Measurements from ENCODE around the gene PRRX1.
A peak's percentile ranks its signal among the peaks of the same experiment; 100 is the strongest.

Gene PRRX1

DNA sequence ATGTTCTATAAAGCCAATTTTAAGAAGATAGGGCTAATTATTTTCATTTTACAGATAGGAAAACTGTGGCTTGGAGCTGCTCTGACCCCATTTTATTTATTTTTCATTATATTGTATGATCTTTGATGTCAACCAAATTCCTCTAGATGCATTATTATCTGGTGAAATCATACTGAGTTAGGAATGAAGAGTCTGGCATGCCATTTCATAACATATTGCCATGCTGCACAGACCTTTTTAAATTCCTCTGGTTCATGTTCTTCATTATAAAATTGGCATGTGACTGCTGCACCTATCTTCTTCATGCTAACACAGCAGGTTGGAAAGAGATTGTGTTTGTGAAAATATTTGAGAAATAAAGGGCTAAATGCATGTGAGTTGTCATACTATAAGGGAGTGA lies 12.7 kb downstream of the PRRX1 start:
- TF ChIP-seq BACH2 (CRISPR knock-in tag; IDR thresholded peaks at IDR 0.05; ENCODE audit: borderline replicate concordance) (no peak), ISL1 (CRISPR knock-in tag; IDR thresholded peaks at IDR 0.05) (no peak), ZNF565 (CRISPR knock-in tag; conservative IDR thresholded peaks at IDR 0.05; ENCODE audit: low read depth) (no peak), TOX (CRISPR knock-in tag; IDR thresholded peaks at IDR 0.05; ENCODE audit: borderline replicate concordance) (peak; percentile 60; the same call in 1 of the 2 replicates), ZFP3 (CRISPR knock-in tag; IDR thresholded peaks at IDR 0.05) (no peak), SNAI2 (CRISPR knock-in tag; IDR thresholded peaks at IDR 0.05) (no peak), OSR1 (CRISPR knock-in tag; IDR thresholded peaks at IDR 0.05) (no peak)
- ATAC-seq: peak; percentile 67

DNA sequence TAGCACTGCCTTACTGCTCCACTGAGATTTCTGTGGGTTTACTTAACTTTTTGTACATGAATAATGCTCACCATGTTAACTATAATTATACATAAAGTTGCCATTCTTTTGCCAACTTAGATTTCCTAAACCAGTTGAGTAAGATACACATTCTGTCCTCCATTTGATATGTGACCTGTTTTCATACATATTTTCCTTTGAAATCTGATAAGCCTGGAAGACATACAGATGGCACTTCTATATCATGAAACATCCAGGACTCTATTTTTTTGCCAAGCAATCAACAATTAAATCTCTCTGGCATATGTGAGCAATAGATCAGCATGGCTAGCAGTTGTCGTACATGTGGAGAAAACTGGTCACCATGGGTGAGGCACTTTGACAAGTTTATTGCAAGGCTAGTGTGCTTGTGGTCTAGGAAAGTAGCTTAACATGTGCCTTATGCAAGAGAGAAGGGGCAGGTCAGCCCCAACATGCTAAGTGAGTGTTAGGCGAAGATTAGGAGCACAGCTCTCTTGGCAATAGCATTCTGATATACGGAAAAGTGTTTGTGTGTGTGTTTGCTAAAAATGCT lies 14.2 kb downstream of the PRRX1 start:
- no peak for TF ChIP-seq OSR1 (CRISPR knock-in tag; IDR thresholded peaks at IDR 0.05)
- TF ChIP-seq TOX (CRISPR knock-in tag; IDR thresholded peaks at IDR 0.05; ENCODE audit: borderline replicate concordance): peak; percentile 82
- TF ChIP-seq, protein P1, sequence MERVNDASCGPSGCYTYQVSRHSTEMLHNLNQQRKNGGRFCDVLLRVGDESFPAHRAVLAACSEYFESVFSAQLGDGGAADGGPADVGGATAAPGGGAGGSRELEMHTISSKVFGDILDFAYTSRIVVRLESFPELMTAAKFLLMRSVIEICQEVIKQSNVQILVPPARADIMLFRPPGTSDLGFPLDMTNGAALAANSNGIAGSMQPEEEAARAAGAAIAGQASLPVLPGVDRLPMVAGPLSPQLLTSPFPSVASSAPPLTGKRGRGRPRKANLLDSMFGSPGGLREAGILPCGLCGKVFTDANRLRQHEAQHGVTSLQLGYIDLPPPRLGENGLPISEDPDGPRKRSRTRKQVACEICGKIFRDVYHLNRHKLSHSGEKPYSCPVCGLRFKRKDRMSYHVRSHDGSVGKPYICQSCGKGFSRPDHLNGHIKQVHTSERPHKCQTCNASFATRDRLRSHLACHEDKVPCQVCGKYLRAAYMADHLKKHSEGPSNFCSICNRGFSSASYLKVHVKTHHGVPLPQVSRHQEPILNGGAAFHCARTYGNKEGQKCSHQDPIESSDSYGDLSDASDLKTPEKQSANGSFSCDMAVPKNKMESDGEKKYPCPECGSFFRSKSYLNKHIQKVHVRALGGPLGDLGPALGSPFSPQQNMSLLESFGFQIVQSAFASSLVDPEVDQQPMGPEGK (CRISPR knock-in tag; IDR thresholded peaks at IDR 0.05; ENCODE audit: borderline replicate concordance): no peak
- peak; percentile 12 for ATAC-seq

DNA sequence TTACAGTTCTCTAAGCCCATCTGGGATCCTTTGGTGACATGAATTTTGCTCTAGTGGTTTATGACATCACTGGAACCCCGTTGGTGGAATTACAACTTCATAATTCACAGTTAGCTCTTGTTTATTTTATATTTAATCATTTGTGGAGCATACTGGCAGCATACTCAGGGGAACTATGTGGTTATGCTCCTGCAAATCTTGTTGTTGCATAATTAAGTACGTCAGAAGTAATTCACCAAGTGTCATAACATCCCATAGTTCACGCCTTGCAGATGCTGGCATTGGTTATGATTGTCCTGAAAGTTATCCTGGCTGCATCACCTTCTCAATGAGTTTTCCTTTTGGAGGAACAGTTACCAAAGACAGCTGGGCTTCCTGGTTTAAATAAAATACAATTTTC lies 16.5 kb downstream of the PRRX1 start:
- no peak for ATAC-seq
- TF ChIP-seq GLIS3 (CRISPR knock-in tag; IDR thresholded peaks at IDR 0.05) (no peak), ESRRG (CRISPR knock-in tag; IDR thresholded peaks at IDR 0.05) (no peak), ARNTL (CRISPR knock-in tag; IDR thresholded peaks at IDR 0.05; ENCODE audit: borderline replicate concordance, low read depth) (no peak), ZNF70 (CRISPR knock-in tag; IDR thresholded peaks at IDR 0.05) (no peak), PPARA (CRISPR knock-in tag; IDR thresholded peaks at IDR 0.05; ENCODE audit: borderline replicate concordance) (no peak), ZFP30 (CRISPR knock-in tag; IDR thresholded peaks at IDR 0.05) (no peak)
- TF ChIP-seq, protein P2, sequence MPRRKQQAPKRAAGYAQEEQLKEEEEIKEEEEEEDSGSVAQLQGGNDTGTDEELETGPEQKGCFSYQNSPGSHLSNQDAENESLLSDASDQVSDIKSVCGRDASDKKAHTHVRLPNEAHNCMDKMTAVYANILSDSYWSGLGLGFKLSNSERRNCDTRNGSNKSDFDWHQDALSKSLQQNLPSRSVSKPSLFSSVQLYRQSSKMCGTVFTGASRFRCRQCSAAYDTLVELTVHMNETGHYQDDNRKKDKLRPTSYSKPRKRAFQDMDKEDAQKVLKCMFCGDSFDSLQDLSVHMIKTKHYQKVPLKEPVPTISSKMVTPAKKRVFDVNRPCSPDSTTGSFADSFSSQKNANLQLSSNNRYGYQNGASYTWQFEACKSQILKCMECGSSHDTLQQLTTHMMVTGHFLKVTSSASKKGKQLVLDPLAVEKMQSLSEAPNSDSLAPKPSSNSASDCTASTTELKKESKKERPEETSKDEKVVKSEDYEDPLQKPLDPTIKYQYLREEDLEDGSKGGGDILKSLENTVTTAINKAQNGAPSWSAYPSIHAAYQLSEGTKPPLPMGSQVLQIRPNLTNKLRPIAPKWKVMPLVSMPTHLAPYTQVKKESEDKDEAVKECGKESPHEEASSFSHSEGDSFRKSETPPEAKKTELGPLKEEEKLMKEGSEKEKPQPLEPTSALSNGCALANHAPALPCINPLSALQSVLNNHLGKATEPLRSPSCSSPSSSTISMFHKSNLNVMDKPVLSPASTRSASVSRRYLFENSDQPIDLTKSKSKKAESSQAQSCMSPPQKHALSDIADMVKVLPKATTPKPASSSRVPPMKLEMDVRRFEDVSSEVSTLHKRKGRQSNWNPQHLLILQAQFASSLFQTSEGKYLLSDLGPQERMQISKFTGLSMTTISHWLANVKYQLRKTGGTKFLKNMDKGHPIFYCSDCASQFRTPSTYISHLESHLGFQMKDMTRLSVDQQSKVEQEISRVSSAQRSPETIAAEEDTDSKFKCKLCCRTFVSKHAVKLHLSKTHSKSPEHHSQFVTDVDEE (CRISPR knock-in tag; IDR thresholded peaks at IDR 0.05): no peak
- TF ChIP-seq, protein P3, sequence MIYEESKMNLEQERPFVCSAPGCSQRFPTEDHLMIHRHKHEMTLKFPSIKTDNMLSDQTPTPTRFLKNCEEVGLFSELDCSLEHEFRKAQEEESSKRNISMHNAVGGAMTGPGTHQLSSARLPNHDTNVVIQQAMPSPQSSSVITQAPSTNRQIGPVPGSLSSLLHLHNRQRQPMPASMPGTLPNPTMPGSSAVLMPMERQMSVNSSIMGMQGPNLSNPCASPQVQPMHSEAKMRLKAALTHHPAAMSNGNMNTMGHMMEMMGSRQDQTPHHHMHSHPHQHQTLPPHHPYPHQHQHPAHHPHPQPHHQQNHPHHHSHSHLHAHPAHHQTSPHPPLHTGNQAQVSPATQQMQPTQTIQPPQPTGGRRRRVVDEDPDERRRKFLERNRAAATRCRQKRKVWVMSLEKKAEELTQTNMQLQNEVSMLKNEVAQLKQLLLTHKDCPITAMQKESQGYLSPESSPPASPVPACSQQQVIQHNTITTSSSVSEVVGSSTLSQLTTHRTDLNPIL (CRISPR knock-in tag; IDR thresholded peaks at IDR 0.05; ENCODE audit: low read depth): no peak

DNA sequence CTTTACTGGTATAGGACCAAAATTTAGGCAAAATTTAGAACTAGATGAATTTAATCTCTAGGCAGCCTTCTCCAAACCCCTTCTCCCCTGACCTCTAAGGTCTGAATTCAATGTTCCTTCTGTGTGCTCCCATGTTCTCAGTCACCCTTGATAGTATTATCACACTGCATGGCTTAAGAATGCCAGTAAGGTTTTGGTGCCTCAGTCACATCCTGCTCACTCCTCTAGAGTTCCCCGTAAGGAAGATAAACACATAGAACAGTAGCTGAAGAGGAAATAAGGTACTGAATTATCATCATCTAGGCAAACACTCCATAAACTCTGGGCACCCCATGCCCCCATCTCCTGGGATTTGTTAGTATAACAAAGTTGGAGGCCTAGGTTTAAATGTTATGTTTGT lies 18.2 kb downstream of the PRRX1 start:
- ATAC-seq: peak; percentile 5; the same call in 2 of the 3 replicates
- no peak for TF ChIP-seq ZFP3 (CRISPR knock-in tag; IDR thresholded peaks at IDR 0.05)
- no peak for TF ChIP-seq GLIS3 (CRISPR knock-in tag; IDR thresholded peaks at IDR 0.05)
- TF ChIP-seq, protein P4, sequence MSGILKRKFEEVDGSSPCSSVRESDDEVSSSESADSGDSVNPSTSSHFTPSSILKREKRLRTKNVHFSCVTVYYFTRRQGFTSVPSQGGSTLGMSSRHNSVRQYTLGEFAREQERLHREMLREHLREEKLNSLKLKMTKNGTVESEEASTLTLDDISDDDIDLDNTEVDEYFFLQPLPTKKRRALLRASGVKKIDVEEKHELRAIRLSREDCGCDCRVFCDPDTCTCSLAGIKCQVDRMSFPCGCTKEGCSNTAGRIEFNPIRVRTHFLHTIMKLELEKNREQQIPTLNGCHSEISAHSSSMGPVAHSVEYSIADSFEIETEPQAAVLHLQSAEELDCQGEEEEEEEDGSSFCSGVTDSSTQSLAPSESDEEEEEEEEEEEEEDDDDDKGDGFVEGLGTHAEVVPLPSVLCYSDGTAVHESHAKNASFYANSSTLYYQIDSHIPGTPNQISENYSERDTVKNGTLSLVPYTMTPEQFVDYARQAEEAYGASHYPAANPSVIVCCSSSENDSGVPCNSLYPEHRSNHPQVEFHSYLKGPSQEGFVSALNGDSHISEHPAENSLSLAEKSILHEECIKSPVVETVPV (CRISPR knock-in tag; IDR thresholded peaks at IDR 0.05): no peak
- no peak for TF ChIP-seq RARB (CRISPR knock-in tag; IDR thresholded peaks at IDR 0.05)
- no peak for TF ChIP-seq ESRRG (CRISPR knock-in tag; IDR thresholded peaks at IDR 0.05)
- TF ChIP-seq, protein P1 (CRISPR knock-in tag; IDR thresholded peaks at IDR 0.05; ENCODE audit: borderline replicate concordance): no peak
- TF ChIP-seq CSDC2 (CRISPR knock-in tag; IDR thresholded peaks at IDR 0.05): no peak
- TF ChIP-seq, protein P3 (CRISPR knock-in tag; IDR thresholded peaks at IDR 0.05; ENCODE audit: low read depth): no peak
- TF ChIP-seq BACH2 (CRISPR knock-in tag; IDR thresholded peaks at IDR 0.05; ENCODE audit: borderline replicate concordance): no peak
- TF ChIP-seq PPARA (CRISPR knock-in tag; IDR thresholded peaks at IDR 0.05; ENCODE audit: borderline replicate concordance): no peak
- no peak for TF ChIP-seq OSR1 (CRISPR knock-in tag; IDR thresholded peaks at IDR 0.05)
- TF ChIP-seq TOX (CRISPR knock-in tag; IDR thresholded peaks at IDR 0.05; ENCODE audit: borderline replicate concordance): no peak
